PC-9 (cell line): ENCODE results near the gene SFTPA1. TPM values are rescaled to one million over a fixed set of nuclear protein-coding genes. Genes with fewer than 3 reads are reported as not detected.
"Not testable (repeated sequence)": the region's sequence is repeated elsewhere in the genome, so short reads cannot be mapped to it uniquely, and the experiment has no call there.

ENCODE experiments used
- BruUV-seq: library from RNA; stranded (reverse); fragments of 400-500 nt; replicated peaks from 2 replicates; lab custom pipeline; 2021; lab: Mats Ljungman, UMichigan
- CTCF ChIA-PET: fragments of 300-600 bp; sonication (Branson Sonifier 250); formaldehyde crosslinking; loops from one replicate; lab custom pipeline; 2022; ENCODE audit warnings: antibody characterized with exemption; lab: Charles Lee
- POLR2A ChIA-PET: fragments of 300-600 bp; sonication (Branson Sonifier 250); formaldehyde crosslinking; loops from one replicate; lab custom pipeline; 2022; ENCODE audit warnings: antibody characterized with exemption; ENCODE audit not compliant: unreplicated experiment; lab: Charles Lee
- DNase-seq, 2 experiments: peaks; one replicate each; pipeline versions ENCODE4 v3.0.0 to v3.0.0-alpha.2; 2015 to 2022; ENCODE audit warnings: mixed read lengths in 1 of 2
- H2AFZ ChIP-seq: fragments of 200-600 bp; sonication (generic); 2 replicates; pipeline ENCODE4 v1.8.1; 2017; ENCODE audit warnings: antibody characterized with exemption
- H3F3A ChIP-seq: fragments of 200-600 bp; sonication (generic); 2 replicates; pipeline ENCODE4 v1.8.1; 2017; ENCODE audit warnings: antibody characterized with exemption, mild to moderate bottlenecking, low read depth; ENCODE audit not compliant: insufficient read depth
- H3K27ac ChIP-seq: fragments of 200-600 bp; sonication (generic); 2 replicates; pipeline ENCODE4 v1.6.1; 2016; ENCODE audit warnings: mixed run types
- H3K27me3 ChIP-seq: fragments of 200-600 bp; sonication (generic); 2 replicates; pipeline ENCODE4 v1.6.1; 2016; ENCODE audit warnings: low read depth, mixed run types; ENCODE audit not compliant: insufficient read depth
- H3K36me3 ChIP-seq: fragments of 200-600 bp; sonication (generic); 2 replicates; pipeline ENCODE4 v1.6.1; 2016; ENCODE audit warnings: low read depth, mixed run types
- H3K4me1 ChIP-seq: fragments of 200-600 bp; sonication (generic); replicated peaks from 2 replicates; pipeline ENCODE4 v1.6.1; 2016; ENCODE audit warnings: mixed run types; ENCODE audit not compliant: insufficient read depth
- H3K4me2 ChIP-seq: fragments of 200-600 bp; sonication (generic); 2 replicates; pipeline ENCODE4 v1.6.1; 2017; ENCODE audit warnings: mixed run types
- H3K4me3 ChIP-seq: fragments of 200-600 bp; sonication (generic); 2 replicates; pipeline ENCODE4 v1.6.1; 2016; ENCODE audit warnings: mixed run types
- H3K79me2 ChIP-seq: fragments of 200-600 bp; sonication (generic); 2 replicates; pipeline ENCODE4 v1.6.1; 2017; ENCODE audit warnings: low read depth, mixed run types
- H3K9me2 ChIP-seq: fragments of 200-600 bp; sonication (generic); 2 replicates; pipeline ENCODE4 v1.8.1; 2017; ENCODE audit warnings: mild to moderate bottlenecking; ENCODE audit not compliant: insufficient read depth
- H3K9me3 ChIP-seq: fragments of 200-600 bp; sonication (generic); 2 replicates; pipeline ENCODE4 v1.8.1; 2016; ENCODE audit warnings: low read depth; ENCODE audit not compliant: insufficient read depth
- H4K20me1 ChIP-seq: fragments of 200-600 bp; sonication (generic); 2 replicates; pipeline ENCODE4 v1.8.1; 2017; ENCODE audit not compliant: insufficient read depth
- EZH2 ChIP-seq: fragments of 200-600 bp; sonication (generic); IDR thresholded peaks from 2 replicates; pipeline ENCODE4 v1.8.0; 2017; ENCODE audit warnings: antibody characterized with exemption, low read depth
- intact Hi-C: fragments of 100-400 bp; cut with micrococcal nuclease; formaldehyde crosslinking; loops from one replicate; pipeline ENCODE4 v1.10.0; 2022; ENCODE audit not compliant: unreplicated experiment
- total RNA-seq: library from RNA; stranded (reverse); gene quantifications from 2 replicates; pipeline ENCODE4 v1.2.3, GENCODE V29; 2021
- TF ChIP-seq, protein P1 (sequence below): fragments of 200-600 bp; sonication (generic); conservative IDR thresholded peaks from 2 replicates; pipeline ENCODE4 v1.6.1; 2017; ENCODE audit warnings: mixed run types, antibody characterized with exemption, mild to moderate bottlenecking, moderate library complexity

The SFTPA1 gene
- total RNA-seq, 1 experiment from 2014 or later, result not detected

DNA sequence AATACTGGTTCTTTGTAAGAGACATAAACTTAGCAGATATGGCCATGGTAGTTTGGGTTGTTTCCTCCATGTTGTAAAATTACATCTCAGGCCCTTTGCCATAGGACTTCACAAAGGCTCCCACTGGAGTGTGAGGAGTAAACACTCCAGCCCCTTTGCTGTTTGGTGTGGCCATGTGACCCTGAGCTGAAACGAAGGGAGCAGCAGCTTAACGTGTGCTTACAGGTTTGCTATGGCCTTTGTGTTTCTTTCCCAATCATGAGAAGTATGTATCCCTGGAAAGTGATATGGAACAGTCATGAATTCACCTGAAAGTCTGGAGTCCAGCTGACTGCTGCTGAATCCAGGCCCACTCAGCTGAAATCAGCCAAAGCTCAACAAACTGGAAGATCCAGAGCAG lies 23.8 kb upstream of the SFTPA1 start:
- intact Hi-C loops, result no loop called here
- no peak overlapping the region for H3K4me3 ChIP-seq
- no peak for DNase-seq
- no peaks in the 10 kb centered on the region for H3K79me2 ChIP-seq
- H3K4me2 ChIP-seq, result no peak overlapping the region
- H4K20me1 ChIP-seq, result no peaks in the 10 kb centered on the region
- no peak for TF ChIP-seq EZH2
- TF ChIP-seq, protein P1, sequence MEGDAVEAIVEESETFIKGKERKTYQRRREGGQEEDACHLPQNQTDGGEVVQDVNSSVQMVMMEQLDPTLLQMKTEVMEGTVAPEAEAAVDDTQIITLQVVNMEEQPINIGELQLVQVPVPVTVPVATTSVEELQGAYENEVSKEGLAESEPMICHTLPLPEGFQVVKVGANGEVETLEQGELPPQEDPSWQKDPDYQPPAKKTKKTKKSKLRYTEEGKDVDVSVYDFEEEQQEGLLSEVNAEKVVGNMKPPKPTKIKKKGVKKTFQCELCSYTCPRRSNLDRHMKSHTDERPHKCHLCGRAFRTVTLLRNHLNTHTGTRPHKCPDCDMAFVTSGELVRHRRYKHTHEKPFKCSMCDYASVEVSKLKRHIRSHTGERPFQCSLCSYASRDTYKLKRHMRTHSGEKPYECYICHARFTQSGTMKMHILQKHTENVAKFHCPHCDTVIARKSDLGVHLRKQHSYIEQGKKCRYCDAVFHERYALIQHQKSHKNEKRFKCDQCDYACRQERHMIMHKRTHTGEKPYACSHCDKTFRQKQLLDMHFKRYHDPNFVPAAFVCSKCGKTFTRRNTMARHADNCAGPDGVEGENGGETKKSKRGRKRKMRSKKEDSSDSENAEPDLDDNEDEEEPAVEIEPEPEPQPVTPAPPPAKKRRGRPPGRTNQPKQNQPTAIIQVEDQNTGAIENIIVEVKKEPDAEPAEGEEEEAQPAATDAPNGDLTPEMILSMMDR, result no peak
- no peak overlapping the region for H2AFZ ChIP-seq
- POLR2A ChIA-PET, result no interaction called here
- no peaks in the 10 kb centered on the region for H3K4me1 ChIP-seq
- no peaks in the 10 kb centered on the region for H3K9me3 ChIP-seq
- CTCF ChIA-PET, result no interaction called here
- H3K27ac ChIP-seq, result no peak overlapping the region
- no TSS peak for BruUV-seq
- H3K27me3 ChIP-seq, result peaks cover 68% of the 10 kb centered on the region
- no peaks in the 10 kb centered on the region for H3F3A ChIP-seq
- no peaks in the 10 kb centered on the region for H3K9me2 ChIP-seq
- H3K36me3 ChIP-seq, result no peaks in the 10 kb centered on the region

GRCh38 chr10:79588800-79589199 lies 21.9 kb upstream of the SFTPA1 start:
- H3K9me2 ChIP-seq, result no peaks in the 10 kb centered on the region
- TF ChIP-seq, protein P1, result no peak
- no peak for TF ChIP-seq EZH2
- no peaks in the 10 kb centered on the region for H4K20me1 ChIP-seq
- H3K9me3 ChIP-seq, result no peaks in the 10 kb centered on the region
- ChIA-PET CTCF (no interaction called here), POLR2A (no interaction called here)
- no peaks in the 10 kb centered on the region for H3K79me2 ChIP-seq
- intact Hi-C loops, result no loop called here
- H3K36me3 ChIP-seq, result no peaks in the 10 kb centered on the region
- no peaks in the 10 kb centered on the region for H3K4me1 ChIP-seq
- no peak overlapping the region for H3K4me3 ChIP-seq
- peaks cover 66% of the 10 kb centered on the region for H3K27me3 ChIP-seq
- H2AFZ ChIP-seq, result no peak overlapping the region
- DNase-seq, result no peak
- BruUV-seq, result no TSS peak
- H3K27ac ChIP-seq, result no peak overlapping the region
- no peaks in the 10 kb centered on the region for H3F3A ChIP-seq
- H3K4me2 ChIP-seq, result no peak overlapping the region

DNA sequence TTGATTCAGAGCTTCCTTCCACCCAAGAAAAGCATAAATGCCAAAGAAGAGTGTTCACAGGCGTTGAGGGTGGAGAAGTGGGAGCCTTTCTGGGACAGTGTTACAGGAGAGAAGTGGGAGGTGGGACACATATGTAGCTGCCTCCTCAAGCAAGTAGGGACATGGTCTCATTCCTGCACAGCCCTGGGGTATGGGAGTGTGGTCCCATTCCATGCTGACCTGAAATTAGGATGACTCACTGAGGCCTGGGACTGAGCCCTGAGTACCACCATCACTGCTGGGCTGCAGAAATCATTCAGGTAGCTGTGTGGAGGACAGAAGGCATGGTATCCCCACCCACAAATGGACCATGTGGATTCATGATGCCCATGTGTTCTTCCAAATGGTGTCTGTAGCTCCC lies 17.4 kb upstream of the SFTPA1 start:
- no peak overlapping the region for H3K27ac ChIP-seq
- no peak for TF ChIP-seq EZH2
- intact Hi-C loops, result no loop called here
- H2AFZ ChIP-seq, result no peak overlapping the region
- H3K36me3 ChIP-seq, result no peaks in the 10 kb centered on the region
- no peaks in the 10 kb centered on the region for H3K79me2 ChIP-seq
- no peaks in the 10 kb centered on the region for H3K9me3 ChIP-seq
- no TSS peak for BruUV-seq
- no peak overlapping the region for H3K4me2 ChIP-seq
- POLR2A ChIA-PET, result no interaction called here
- no peak overlapping the region for H3K4me3 ChIP-seq
- no peak for DNase-seq
- H3F3A ChIP-seq, result no peaks in the 10 kb centered on the region
- peaks cover 72% of the 10 kb centered on the region for H3K27me3 ChIP-seq
- H3K4me1 ChIP-seq, result no peaks in the 10 kb centered on the region
- no peaks in the 10 kb centered on the region for H4K20me1 ChIP-seq
- CTCF ChIA-PET, result no interaction called here
- H3K9me2 ChIP-seq, result no peaks in the 10 kb centered on the region

GRCh38 chr10:79594565-79594964 lies 16.2 kb upstream of the SFTPA1 start:
- H3K4me2 ChIP-seq, intact Hi-C loops, H4K20me1 ChIP-seq, BruUV-seq, H3K9me2 ChIP-seq, POLR2A ChIA-PET, DNase-seq, H3K4me1 ChIP-seq, H3K4me3 ChIP-seq, CTCF ChIA-PET, H3F3A ChIP-seq, H2AFZ ChIP-seq, H3K27ac ChIP-seq, H3K79me2 ChIP-seq, H3K36me3 ChIP-seq, H3K9me3 ChIP-seq: not testable (repeated sequence)
- peaks cover 72% of the 10 kb centered on the region for H3K27me3 ChIP-seq
